HL-60 (cell line): ENCODE data around the gene YWHAG.

ENCODE experiments used
- TF ChIP-seq, protein P1 (sequence below): IDR thresholded peaks from 2 replicates; pipeline ENCODE4 v1.6.1; 2012; ENCODE audit warnings: low read depth; ENCODE audit not compliant: insufficient replicate concordance
- TF ChIP-seq, protein P2 (sequence below): IDR thresholded peaks from one replicate; pipeline ENCODE4 v1.5.1; 2011; ENCODE audit warnings: low read length, control low read depth, inconsistent platforms; ENCODE audit not compliant: insufficient read depth

DNA sequence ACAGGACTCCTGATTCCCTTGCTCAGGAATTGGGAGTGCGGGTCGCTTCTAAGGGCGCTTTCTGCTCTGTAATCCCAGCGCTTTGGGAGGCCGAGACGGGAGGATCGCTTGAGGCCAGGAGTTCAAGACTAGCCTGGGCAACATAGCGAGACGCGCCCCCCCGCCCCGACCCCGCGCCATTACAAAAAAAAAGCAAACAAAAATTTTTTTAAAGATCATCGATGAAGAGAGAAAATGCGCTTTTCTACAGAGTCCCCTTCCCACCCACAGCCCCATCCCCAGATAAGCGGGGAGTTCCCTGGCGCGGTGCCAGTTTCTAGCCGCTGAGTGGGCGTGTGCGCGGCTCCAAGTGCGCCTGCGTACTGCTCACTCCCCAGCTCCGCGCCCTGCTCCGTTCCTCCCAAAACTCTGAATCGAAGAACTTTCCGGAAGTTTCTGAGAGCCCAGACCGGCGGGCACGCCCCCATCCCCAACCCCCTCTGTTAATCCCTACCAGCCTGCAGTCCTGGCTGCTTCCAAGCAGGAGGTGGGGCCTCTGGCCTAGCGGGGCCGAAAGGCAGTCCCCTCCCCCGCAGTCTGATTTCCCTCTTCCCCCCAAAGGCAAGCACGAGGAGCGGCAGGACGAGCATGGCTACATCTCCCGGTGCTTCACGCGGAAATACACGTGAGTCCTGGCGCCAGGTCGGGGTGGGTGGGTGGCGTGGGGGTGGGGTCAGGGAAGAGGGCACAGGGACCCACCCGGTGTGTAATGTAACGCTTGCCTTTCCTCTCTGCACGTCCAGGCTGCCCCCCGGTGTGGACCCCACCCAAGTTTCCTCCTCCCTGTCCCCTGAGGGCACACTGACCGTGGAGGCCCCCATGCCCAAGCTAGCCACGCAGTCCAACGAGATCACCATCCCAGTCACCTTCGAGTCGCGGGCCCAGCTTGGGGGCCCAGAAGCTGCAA, 55.3 kb downstream of the YWHAG start:
- TF ChIP-seq, protein P1, sequence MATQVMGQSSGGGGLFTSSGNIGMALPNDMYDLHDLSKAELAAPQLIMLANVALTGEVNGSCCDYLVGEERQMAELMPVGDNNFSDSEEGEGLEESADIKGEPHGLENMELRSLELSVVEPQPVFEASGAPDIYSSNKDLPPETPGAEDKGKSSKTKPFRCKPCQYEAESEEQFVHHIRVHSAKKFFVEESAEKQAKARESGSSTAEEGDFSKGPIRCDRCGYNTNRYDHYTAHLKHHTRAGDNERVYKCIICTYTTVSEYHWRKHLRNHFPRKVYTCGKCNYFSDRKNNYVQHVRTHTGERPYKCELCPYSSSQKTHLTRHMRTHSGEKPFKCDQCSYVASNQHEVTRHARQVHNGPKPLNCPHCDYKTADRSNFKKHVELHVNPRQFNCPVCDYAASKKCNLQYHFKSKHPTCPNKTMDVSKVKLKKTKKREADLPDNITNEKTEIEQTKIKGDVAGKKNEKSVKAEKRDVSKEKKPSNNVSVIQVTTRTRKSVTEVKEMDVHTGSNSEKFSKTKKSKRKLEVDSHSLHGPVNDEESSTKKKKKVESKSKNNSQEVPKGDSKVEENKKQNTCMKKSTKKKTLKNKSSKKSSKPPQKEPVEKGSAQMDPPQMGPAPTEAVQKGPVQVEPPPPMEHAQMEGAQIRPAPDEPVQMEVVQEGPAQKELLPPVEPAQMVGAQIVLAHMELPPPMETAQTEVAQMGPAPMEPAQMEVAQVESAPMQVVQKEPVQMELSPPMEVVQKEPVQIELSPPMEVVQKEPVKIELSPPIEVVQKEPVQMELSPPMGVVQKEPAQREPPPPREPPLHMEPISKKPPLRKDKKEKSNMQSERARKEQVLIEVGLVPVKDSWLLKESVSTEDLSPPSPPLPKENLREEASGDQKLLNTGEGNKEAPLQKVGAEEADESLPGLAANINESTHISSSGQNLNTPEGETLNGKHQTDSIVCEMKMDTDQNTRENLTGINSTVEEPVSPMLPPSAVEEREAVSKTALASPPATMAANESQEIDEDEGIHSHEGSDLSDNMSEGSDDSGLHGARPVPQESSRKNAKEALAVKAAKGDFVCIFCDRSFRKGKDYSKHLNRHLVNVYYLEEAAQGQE = no peak
- TF ChIP-seq, protein P2, sequence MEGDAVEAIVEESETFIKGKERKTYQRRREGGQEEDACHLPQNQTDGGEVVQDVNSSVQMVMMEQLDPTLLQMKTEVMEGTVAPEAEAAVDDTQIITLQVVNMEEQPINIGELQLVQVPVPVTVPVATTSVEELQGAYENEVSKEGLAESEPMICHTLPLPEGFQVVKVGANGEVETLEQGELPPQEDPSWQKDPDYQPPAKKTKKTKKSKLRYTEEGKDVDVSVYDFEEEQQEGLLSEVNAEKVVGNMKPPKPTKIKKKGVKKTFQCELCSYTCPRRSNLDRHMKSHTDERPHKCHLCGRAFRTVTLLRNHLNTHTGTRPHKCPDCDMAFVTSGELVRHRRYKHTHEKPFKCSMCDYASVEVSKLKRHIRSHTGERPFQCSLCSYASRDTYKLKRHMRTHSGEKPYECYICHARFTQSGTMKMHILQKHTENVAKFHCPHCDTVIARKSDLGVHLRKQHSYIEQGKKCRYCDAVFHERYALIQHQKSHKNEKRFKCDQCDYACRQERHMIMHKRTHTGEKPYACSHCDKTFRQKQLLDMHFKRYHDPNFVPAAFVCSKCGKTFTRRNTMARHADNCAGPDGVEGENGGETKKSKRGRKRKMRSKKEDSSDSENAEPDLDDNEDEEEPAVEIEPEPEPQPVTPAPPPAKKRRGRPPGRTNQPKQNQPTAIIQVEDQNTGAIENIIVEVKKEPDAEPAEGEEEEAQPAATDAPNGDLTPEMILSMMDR = no peak
